CD4-positive, alpha-beta memory T cell (primary cell): ENCODE results near the gene CDC42. TPM values are rescaled to one million over a fixed set of nuclear protein-coding genes. Genes with fewer than 3 reads are reported as not detected.

Experiments used
- CTCF ChIA-PET: fragments of 350-600 bp; sonication (Branson Sonifier 250); formaldehyde crosslinking; loops from one replicate; lab custom pipeline; 2021; ENCODE audit warnings: inconsistent platforms; ENCODE audit not compliant: partially characterized antibody; lab: Charles Lee
- POLR2A ChIA-PET: fragments of 350-600 bp; sonication (Branson Sonifier 250); formaldehyde crosslinking; loops from one replicate; lab custom pipeline; 2021; ENCODE audit not compliant: partially characterized antibody; lab: Charles Lee
- DNase-seq, 5 donors: peaks; one replicate each; pipeline versions ENCODE4 v3.0.0 to v3.0.0-alpha.2; 2020 to 2022; ENCODE audit warnings: mixed read lengths in 1 of 5
- H3K27ac ChIP-seq: one replicate; pipeline ENCODE4 v1.7.0; 2013; ENCODE audit warnings: low read depth, low read length
- H3K27me3 ChIP-seq: 2 replicates; pipeline ENCODE4 v1.7.0; 2013; ENCODE audit warnings: mild to moderate bottlenecking, low read length, moderate library complexity; ENCODE audit not compliant: insufficient read depth
- H3K36me3 ChIP-seq: 2 replicates; pipeline ENCODE4 v1.7.0; 2013; ENCODE audit warnings: mild to moderate bottlenecking, low read length, moderate library complexity; ENCODE audit not compliant: insufficient read depth
- H3K4me1 ChIP-seq: 2 replicates; pipeline ENCODE4 v1.7.0; 2013; ENCODE audit warnings: mild to moderate bottlenecking, low read length, moderate library complexity; ENCODE audit not compliant: insufficient read depth
- H3K4me3 ChIP-seq, 2 donors: one replicate each; pipeline ENCODE4 v1.7.0; 2013; ENCODE audit warnings: low read length in 2 of 2, mild to moderate bottlenecking in 1 of 2
- H3K9me3 ChIP-seq, 2 donors: one replicate each; pipeline ENCODE4 v1.7.0; 2013; ENCODE audit warnings: low read length in 2 of 2, control low read depth in 1 of 2; ENCODE audit not compliant: control insufficient read depth in 1 of 2
- H3K27ac Mint-ChIP-seq, 7 donors: one replicate each; pipeline ENCODE4 v1.8.0; 2020 to 2021; ENCODE audit warnings: mixed read lengths in 7 of 7, mild to moderate bottlenecking in 6 of 7, inconsistent platforms in 3 of 7, moderate library complexity in 3 of 7
- H3K27me3 Mint-ChIP-seq, 2 donors: one replicate each; pipeline ENCODE4 v1.8.0; 2020 to 2021; ENCODE audit warnings: mixed read lengths in 2 of 2
- H3K36me3 Mint-ChIP-seq, 2 donors: one replicate each; pipeline ENCODE4 v1.8.0; 2020 to 2021; ENCODE audit warnings: mixed read lengths in 2 of 2, inconsistent platforms in 1 of 2, mild to moderate bottlenecking in 1 of 2
- H3K4me1 Mint-ChIP-seq, 4 donors: one replicate each; pipeline ENCODE4 v1.8.0; 2020 to 2021; ENCODE audit warnings: mixed read lengths in 4 of 4, mild to moderate bottlenecking in 1 of 4
- H3K4me3 Mint-ChIP-seq, 8 donors: one replicate each; pipeline ENCODE4 v1.8.0; 2020 to 2021; ENCODE audit warnings: mixed read lengths in 8 of 8, mild to moderate bottlenecking in 7 of 8, moderate library complexity in 6 of 8, inconsistent platforms in 3 of 8
- H3K9me3 Mint-ChIP-seq, 8 donors: one replicate each; pipeline ENCODE4 v1.8.0; 2020 to 2021; ENCODE audit warnings: mixed read lengths in 8 of 8, mild to moderate bottlenecking in 5 of 8, inconsistent platforms in 3 of 8, moderate library complexity in 1 of 8
- intact Hi-C: fragments of 100-400 bp; cut with micrococcal nuclease; formaldehyde crosslinking; loops from one replicate; pipeline ENCODE4 v1.15.1; 2023
- polyA plus RNA-seq, 2 donors: library from polyadenylated mRNA; unstranded; fragments of 300-500 nt; fragmentation: Illumina TruSeq; gene quantifications; one replicate each; pipeline ENCODE4 v1.2.3, GENCODE V29; 2021
- total RNA-seq, 2 experiments: library from RNA; stranded (reverse); gene quantifications; one replicate each; pipeline ENCODE4 v1.2.3, GENCODE V29; 2021

Gene CDC42
- total and polyA plus RNA-seq, 4 experiments from 2014 or later: 159 to 320 (median 198) TPM

DNA sequence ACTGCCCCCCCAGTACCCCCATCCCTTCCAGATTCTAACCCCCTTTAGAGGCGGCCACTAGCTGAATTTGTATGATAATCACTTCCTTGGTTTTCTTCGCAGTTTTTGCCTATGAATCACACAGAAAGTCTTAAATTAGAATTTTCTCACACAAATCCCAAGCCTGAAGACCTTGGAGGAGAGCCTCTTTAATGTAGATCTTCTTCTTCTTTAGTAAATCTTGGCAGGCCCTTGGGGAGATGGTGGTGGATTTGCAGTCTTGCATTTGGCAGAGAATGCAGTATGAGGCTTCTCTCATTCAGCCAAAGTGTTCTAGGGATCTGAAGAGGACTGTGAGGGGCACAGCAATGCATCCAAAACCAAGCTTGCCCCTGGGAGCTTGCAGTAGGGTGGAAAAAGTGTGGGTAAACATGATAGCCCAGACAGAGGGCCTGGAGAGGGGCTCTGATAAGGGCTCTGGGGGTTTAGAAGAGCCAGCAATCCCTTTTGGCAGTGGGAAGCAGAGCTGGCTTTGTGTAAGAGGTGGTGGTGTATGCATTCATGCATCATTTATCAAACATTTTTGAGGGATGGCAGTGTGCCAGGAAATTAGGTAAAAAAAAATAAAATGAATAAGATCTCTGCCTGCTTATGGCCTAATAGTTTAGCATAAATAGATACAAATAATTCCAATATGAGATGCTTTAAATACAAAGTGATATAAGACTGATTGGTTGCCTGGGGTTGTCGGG is 7.7 kb upstream of the CDC42 start:
- intact Hi-C loops: no loop called here
- H3K4me1 Mint-ChIP-seq: peaks cover 46 to 80% (median 60%) of the 10 kb centered on the region in 4 donors
- Histone ChIP-seq H3K27me3 (no peaks in the 10 kb centered on the region), H3K27ac (peak overlapping the region; percentile 24), H3K4me1 (peaks cover 68% of the 10 kb centered on the region), H3K9me3 (no peaks in the 10 kb centered on the region), H3K4me3 (no peak overlapping the region), H3K36me3 (no peaks in the 10 kb centered on the region)
- H3K9me3 Mint-ChIP-seq: peaks cover 0 to 5% (median 0%) of the 10 kb centered on the region in 8 donors
- ChIA-PET CTCF (interaction anchor here (1.5 kb wide), 1 partner anchor 20 kb away, joined by 6 read pairs; no protein-coding TSS in a partner anchor), POLR2A (interaction anchor here (0.7 to 1.9 kb wide), 3 partner anchors 8 to 20 kb away, joined by 3 to 11 read pairs (median 5); no protein-coding TSS in a partner anchor)
- no peak for DNase-seq
- peaks cover 0 to 4% of the 10 kb centered on the region in 2 donors for H3K36me3 Mint-ChIP-seq
- no peaks in the 10 kb centered on the region for H3K27me3 Mint-ChIP-seq
- H3K4me3 Mint-ChIP-seq: peak overlapping the region in 4 of 8 donors; percentile 13 to 74 (median 38)
- peak overlapping the region; percentile 11 to 91 (median 68) for H3K27ac Mint-ChIP-seq

DNA sequence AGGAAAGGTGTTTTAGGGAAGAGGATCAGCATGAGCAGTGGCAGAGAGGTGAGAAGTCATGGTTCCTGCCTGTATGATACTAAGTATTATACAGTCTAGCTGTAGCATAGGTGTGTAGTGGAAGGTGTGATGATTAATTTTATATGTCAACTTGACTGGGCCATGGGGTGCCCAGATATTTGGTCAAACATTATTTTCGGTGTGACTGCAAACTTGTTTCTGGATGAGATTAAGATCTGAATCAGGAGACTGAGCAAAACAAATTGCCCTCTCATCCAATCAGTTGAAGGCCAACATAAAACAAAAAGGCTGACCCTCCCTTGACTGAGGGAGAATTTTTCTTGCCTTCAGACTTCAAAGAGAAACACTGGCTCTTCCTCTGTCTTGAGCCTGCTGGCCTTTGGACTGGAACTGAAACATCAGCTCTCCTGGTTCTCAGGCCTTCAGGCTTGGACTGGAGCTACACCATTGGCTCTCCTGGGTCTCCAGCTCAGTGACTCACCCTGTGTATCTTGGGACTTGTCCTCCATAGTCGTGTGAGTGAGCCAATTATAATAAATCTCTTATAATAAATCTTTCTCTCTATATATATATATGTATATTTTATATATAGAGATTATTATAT is 6.8 kb upstream of the CDC42 start:
- Mint-ChIP-seq H3K36me3 (peaks cover 0 to 4% of the 10 kb centered on the region in 2 donors), H3K27ac (peak overlapping the region; percentile 11 to 91 (median 68)), H3K4me3 (peak overlapping the region in 6 of 8 donors; percentile 13 to 74 (median 30)), H3K4me1 (peaks cover 40 to 72% (median 54%) of the 10 kb centered on the region in 4 donors), H3K9me3 (peaks cover 0 to 5% (median 0%) of the 10 kb centered on the region in 8 donors), H3K27me3 (no peaks in the 10 kb centered on the region)
- CTCF ChIA-PET: interaction anchor here (0.6 kb wide), 1 partner anchor 24 kb away, joined by 3 read pairs; no protein-coding TSS in a partner anchor
- intact Hi-C loops: no loop called here
- POLR2A ChIA-PET: interaction anchor here (0.7 to 17.7 kb wide), 4 partner anchors 7 to 21 kb away, joined by 3 to 874 read pairs (median 8); no protein-coding TSS in a partner anchor
- no peak for DNase-seq
- Histone ChIP-seq H3K36me3 (no peaks in the 10 kb centered on the region), H3K27me3 (no peaks in the 10 kb centered on the region), H3K4me1 (peaks cover 60% of the 10 kb centered on the region), H3K27ac (no peak overlapping the region), H3K4me3 (no peak overlapping the region), H3K9me3 (no peaks in the 10 kb centered on the region)

GRCh38 chr1:22048351-22049192 is 3.9 kb upstream of the CDC42 start:
- H3K27ac ChIP-seq: no peak overlapping the region
- H3K4me1 Mint-ChIP-seq: peaks cover 27 to 61% (median 44%) of the 10 kb centered on the region in 4 donors
- peaks cover 40% of the 10 kb centered on the region for H3K4me1 ChIP-seq
- ChIA-PET POLR2A (interaction anchor here (1.1 to 17.7 kb wide), 2 partner anchors 9 to 17 kb away, joined by 3 to 874 read pairs; no protein-coding TSS in a partner anchor), CTCF (interaction anchor here (2.2 to 7.3 kb wide), 2 partner anchors 8 to 24 kb away, joined by 8 to 79 read pairs; no protein-coding TSS in a partner anchor)
- no peaks in the 10 kb centered on the region for H3K36me3 ChIP-seq
- DNase-seq: no peak
- H3K36me3 Mint-ChIP-seq: peaks cover 4 to 8% of the 10 kb centered on the region in 2 donors
- H3K4me3 ChIP-seq: no peak overlapping the region
- peaks cover 0 to 5% (median under 1%) of the 10 kb centered on the region in 8 donors for H3K9me3 Mint-ChIP-seq
- peak overlapping the region in 6 of 7 donors; percentile 5 to 88 (median 53) for H3K27ac Mint-ChIP-seq
- no peaks in the 10 kb centered on the region for H3K9me3 ChIP-seq
- H3K4me3 Mint-ChIP-seq: peak overlapping the region in 1 of 8 donors; percentile 4
- H3K27me3 Mint-ChIP-seq: no peaks in the 10 kb centered on the region
- no peaks in the 10 kb centered on the region for H3K27me3 ChIP-seq
- intact Hi-C loops: no loop called here

GRCh38 chr1:22050330-22050729 is 2.2 kb upstream of the CDC42 start:
- H3K9me3 ChIP-seq: no peaks in the 10 kb centered on the region
- intact Hi-C loops: no loop called here
- DNase-seq: no peak
- no peaks in the 10 kb centered on the region for H3K36me3 ChIP-seq
- peaks cover 23 to 60% (median 44%) of the 10 kb centered on the region in 4 donors for H3K4me1 Mint-ChIP-seq
- H3K27ac Mint-ChIP-seq: peak overlapping the region in 3 of 7 donors; percentile 30 to 74 (median 66)
- H3K4me1 ChIP-seq: peaks cover 38% of the 10 kb centered on the region
- no peaks in the 10 kb centered on the region for H3K27me3 ChIP-seq
- peak overlapping the region in 1 of 8 donors; percentile 25 for H3K4me3 Mint-ChIP-seq
- H3K27ac ChIP-seq: no peak overlapping the region
- peaks cover 9 to 22% of the 10 kb centered on the region in 2 donors for H3K36me3 Mint-ChIP-seq
- no peak overlapping the region for H3K4me3 ChIP-seq
- ChIA-PET POLR2A (interaction anchor here (17.7 kb wide), 1 partner anchor 18 kb away, joined by 874 read pairs; no protein-coding TSS in a partner anchor), CTCF (interaction anchor here (0.9 to 7.3 kb wide), 2 partner anchors 10 to 27 kb away, joined by 3 to 79 read pairs; no protein-coding TSS in a partner anchor)
- H3K27me3 Mint-ChIP-seq: no peaks in the 10 kb centered on the region
- H3K9me3 Mint-ChIP-seq: peaks cover 0 to 2% (median under 1%) of the 10 kb centered on the region in 8 donors

- no peaks in the 10 kb centered on the region for H3K27me3 ChIP-seq
- peaks cover 0 to 2% (median 0%) of the 10 kb centered on the region in 8 donors for H3K9me3 Mint-ChIP-seq
- peak overlapping the region; percentile 34 to 83 for H3K4me3 ChIP-seq
- H3K36me3 Mint-ChIP-seq: peaks cover 18 to 33% of the 10 kb centered on the region in 2 donors
- POLR2A ChIA-PET: interaction anchor here (0.6 to 17.7 kb wide), 14 partner anchors 11 to 813 kb away, joined by 3 to 874 read pairs (median 14); partner anchors contain the start of gene USP48
- CTCF ChIA-PET: interaction anchor here (0.8 to 7.3 kb wide), 3 partner anchors 12 to 36 kb away, joined by 3 to 79 read pairs (median 57); no protein-coding TSS in a partner anchor
- peaks cover 27 to 68% (median 48%) of the 10 kb centered on the region in 4 donors for H3K4me1 Mint-ChIP-seq
- DNase-seq: no peak
- peaks cover 3% of the 10 kb centered on the region for H3K36me3 ChIP-seq
- intact Hi-C loops: loop anchor here (1.0 to 2.0 kb wide), 4 partner anchors 11 to 268 kb away; partner anchors contain the start of gene USP48
- no peaks in the 10 kb centered on the region for H3K27me3 Mint-ChIP-seq
- no peaks in the 10 kb centered on the region for H3K9me3 ChIP-seq
- peak overlapping the region; percentile 98 for H3K27ac ChIP-seq
- H3K27ac Mint-ChIP-seq: peak overlapping the region; percentile 93 to 98 (median 96)
- H3K4me3 Mint-ChIP-seq: peak overlapping the region; percentile 82 to 96 (median 88)
- peaks cover 47% of the 10 kb centered on the region for H3K4me1 ChIP-seq
Measured at GRCh38 chr1:22051607-22052114, 848 bp upstream of the CDC42 start.
